ENCODE results near the gene HOXB9.
A peak's percentile ranks its signal among the peaks of the same experiment; 100 is the strongest.

HOXB9 gene

DNA sequence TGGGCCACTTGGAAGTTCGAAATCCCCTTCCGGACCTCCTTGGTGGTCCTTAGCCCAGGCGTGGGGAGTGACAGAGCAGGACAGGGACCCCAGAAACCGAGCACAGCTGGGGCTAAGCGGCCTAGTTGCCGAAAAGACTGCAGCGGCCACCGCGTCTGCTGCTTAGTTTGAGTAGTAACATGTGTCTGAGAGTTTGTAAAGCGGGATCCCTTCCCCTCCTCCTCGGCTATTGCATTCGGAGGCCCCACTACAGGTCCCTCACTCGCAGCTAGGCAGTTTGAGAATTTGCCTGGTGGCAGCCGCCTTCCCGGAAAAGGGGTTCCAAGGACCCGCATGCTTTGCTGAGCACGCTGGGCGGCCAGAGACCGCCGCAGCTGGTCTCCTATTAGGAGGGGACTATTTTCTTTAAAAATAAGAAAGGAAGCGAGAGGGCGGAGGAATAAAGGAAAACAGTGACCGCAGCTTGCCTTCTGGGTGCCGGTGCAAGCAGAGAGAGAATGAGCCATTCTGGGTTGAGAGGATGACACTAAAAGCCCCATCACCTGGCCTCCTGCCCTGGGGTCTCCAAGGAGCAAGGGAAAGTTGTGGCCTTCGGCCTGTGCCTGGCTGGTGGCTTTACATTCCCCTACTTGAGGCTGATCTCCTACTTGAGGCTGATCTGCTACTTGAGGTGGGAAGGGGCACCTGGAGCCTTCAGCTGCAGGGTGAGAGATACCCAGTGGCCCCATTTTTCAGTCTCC is 31.4 kb downstream of the HOXB9 start:
- no peak for DNase-seq

DNA sequence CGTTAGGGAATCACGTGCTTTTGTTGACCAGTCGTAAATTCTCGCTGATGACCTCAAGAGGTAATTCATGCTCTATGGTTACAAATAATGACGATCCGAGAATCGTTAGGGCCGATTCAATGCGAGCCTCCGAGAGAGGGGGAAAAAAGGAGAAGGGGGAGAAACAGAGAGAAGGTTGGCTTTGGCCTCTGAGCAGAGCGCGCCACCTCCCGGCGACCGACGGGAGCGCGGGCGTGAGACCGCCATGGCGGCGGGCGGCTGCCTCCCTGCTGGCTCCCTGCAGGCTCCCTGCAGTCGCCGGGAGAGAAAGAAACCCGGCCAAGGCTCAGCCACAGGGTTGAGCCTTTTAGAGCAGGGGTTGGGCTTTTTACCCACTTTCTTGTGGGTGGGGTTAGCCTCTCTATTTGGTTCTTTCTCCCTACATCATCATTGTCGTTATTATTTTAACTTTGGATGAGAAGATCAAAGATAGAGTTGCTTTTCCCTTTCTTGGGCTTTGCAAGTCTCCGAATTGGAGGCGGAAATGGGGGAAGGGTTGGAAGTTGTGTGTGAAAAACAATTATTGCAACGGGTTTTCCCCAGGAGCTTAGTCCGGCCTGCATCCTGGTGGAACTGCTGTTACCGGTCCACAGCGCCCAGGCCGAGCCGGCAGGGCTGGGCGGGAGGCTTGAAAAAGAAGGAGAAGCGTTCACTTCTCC is 32.2 kb downstream of the HOXB9 start:
- DNase-seq: peak; percentile 98

DNA sequence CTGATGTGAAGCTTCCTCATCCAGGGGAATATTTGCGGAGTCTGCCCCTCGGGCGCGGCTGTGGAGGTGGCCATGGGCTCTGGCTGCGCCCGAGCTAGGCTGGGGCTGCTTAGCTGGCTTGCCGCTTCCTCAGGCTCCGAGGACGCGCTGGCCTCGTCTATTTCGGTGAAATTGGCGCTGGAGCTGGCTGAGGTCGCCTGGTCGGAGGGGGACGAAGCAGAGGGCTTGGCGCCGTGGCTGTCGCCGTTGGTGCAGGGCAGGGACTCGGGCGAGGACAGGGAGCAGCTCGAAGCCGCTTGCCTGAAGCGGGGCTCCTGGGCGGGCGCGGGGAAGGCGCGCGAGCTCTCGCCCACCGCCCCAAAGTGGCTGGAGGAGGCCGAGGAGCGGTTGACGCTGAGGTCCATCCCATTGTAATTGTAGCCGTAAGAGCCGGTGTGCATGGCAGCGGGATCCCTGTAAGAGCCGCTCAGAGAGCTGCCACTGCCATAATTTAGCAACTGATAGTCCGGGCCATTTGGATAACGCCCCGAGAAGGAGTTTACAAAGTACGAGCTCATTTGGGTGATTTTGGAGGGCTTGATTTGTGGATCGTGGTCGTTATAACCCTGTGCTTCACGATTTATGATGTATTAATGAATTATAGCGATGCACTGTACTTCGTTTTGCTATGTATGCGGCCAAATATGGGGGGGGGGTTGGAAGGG is 32.9 kb downstream of the HOXB9 start, which contains the start of gene HOXB5:
Gene HOXB5, minus strand, starts transcription at position 654 of the 704 bp plus-strand sequence. Its CDS starts 97 bp downstream, at position 557.
- DNase-seq: peak; percentile 84

DNA sequence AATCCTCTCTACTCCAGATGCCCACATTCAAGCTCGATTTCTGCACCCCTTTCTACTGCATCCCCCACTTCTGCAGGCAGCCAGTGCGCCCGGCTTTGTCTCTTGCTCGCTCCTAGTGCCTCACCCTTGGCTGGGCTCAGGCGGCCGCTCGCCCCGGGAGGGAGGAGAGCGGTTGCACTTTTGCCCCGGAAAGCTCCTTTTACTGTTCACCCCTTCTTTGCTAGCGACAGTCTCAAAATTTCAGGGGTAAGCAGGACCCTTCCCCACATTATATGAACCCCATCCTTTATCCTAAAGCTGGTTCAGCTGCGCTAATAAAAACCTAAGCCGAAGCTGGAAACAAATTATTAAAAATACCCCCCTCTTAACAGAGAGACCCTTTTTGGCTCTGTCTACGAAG is 33.6 kb downstream of the HOXB9 start:
- no peak for DNase-seq

DNA sequence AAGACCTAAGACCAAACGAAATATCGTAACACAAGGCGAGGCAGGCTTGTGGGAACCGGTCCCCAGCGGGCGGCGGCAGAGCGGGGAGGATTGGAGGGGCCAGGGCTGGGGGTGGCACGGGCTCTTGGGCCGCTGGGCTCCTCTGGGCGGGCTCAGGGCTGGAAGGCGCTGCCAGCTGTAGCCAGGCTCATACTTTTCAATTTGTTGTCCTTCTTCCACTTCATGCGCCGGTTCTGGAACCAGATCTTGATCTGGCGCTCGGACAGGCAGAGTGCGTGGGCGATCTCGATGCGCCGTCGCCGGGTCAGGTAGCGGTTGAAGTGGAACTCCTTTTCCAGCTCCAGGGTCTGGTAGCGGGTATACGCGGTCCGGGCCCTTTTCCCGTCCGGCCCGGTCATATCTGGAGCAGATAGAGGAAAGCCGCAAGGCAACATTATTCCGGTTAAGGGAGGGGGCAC is 34.1 kb downstream of the HOXB9 start:
- no peak for DNase-seq

DNA sequence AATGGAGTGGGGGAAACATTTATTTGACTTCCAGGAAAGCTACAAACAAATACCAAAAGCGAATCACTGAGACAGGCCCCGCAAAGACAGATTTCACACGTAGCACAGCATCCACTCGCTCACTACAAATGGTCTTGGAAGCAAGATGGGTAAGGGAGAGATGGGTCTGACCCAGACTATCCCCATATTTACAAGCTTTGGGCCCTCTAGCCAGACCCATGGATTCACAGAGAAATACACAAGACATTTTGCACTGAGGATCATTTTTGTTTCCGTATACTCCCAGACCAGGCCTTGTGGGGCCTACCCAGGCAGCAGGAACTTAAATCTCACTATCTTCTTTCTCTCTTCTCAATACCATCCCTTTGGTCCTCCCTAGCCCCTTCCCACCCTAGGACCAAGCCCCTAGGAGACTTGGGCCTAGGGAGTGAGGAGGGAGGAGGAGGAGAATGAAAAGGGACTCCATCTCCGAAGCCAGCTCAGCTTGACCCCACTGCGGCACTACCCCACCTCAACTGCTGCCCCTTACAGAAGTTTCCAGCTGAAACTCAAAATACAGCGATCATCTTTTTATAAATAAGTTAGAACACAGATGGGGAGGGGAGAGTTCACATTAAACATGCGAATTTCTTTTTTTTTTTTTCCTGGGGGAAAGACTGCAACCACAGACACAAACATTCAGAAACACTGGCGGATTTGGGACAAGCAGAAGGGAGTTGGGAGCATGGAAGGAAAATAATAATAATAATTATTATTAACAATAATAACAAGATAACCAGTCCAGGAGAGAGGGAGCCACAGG is 34.7 kb downstream of the HOXB9 start:
- no peak for DNase-seq

DNA sequence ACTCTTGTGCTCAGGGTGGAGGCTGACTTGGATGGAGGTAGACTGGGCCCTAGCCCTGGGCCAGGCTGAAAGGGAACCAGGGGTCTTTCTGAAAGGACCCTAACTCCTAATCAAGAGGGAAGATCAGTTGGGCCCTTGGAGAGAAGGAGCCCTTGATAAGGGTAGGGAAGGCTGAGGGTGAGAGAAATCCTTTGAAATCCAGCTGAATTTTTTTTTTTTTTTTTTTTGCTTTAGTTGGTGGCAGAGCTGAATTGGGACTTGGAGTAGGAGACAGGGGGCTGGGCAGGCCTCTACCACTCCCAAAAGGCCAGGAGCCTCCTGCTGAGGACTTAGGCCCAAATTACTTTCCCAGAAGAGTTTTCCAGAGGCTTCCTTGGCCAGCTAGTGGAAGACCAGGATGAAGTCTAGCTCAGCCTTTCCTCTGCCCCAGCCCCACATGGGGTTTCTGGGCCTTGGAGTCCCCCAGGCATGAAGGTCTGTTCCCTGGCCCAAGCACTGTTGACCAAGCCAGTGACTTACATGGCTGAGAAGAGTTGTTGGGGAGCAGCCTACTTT is 35.5 kb downstream of the HOXB9 start:
- no peak for DNase-seq

DNA sequence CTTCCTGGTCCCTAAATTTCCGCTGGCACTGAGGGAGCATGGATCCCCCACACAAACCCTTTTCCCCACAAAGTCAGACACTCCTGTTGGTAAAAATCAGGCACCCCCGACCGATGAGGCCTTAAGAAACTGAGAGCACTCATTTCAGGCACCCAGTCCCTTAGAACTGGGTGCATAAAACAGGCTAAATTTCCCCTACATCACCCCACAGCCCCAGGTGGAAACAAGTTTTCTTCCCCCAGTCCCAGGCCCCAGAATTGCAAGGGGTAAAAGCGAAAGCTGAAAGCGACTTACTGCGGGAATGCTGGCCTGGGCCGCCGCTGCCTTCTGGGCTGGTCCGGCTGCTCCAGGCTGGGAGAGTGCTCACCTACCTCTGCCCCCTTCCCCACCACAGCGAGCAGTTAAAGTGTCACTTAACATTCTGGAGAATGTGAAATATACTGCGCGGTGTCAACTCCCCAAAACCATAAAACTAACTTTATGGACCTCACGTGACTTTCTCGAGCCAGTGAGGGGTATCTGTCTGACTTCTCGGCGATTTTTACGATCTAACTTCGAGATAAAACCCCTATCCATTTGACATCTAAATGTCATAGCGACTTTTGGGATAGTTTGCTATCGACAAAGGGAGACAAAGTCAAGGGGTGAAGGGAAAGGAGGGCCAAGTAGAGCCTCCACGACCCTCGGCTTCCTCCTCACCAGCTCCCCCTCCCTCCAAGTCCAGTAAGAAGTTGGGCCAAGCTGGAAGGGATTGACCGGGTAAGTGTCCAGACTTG is 36.1 kb downstream of the HOXB9 start, which contains the start of gene HOXB3:
Gene HOXB3, minus strand, starts transcription at position 411 of the 776 bp plus-strand sequence. CDS start 37,767 bp downstream, outside the sequence.
- DNase-seq: no peak

DNA sequence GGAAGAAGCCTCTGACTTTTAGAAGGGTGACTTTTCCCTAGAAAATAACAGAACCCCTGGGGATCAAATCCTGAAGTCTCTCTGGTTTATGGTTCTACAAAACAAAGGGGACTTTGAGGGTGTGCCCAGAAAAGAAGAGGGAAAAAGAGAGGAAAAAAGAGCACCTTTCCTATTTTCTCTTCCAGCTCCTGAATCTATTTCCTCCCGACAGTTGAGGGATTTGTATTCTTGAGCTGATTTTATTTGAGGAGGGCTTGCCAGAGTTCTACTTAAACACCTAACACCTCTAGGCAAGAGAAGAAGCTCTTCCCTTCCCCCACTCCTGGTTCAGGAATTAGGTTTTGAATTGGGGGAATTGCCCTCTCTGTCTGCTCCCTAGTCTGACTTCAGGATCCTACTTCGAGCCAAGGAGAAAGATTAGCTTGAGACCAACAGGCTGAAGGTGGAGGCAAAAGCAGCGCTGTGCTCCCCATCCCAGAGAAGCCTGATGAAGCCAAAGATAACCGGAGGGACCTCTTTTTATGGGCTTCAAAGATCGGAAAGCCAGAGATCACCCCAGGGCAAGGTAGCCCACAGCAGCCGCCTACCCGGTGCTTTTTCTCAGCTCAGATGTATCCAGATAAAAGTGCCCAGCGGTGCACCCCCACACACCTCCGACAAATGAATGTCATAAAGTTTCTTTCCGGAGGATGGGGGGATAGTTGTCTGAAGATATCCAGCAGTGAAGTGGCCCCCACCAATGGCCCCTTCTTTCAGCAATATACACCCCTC is 36.9 kb downstream of the HOXB9 start:
- DNase-seq: no peak

DNA sequence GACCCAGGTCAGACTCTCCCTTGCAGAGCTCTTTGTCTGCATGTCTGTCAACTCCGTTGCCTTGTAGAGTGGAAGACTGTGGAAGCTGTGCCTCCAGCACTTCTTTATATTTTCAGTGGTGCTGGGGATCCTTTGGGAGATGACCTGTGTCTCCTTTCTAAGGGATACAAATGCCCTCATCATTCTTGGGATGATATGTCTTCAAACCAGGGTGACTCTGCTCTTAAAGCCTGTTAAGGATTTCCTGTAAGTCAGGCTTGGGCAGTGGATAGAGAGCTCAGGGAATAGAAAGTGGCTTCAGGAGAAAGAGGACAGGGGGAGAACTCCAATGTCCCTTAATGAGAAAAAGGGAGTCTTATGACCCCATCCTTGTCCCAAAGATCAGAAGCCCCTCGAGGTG is 37.6 kb downstream of the HOXB9 start:
- DNase-seq: no peak

DNA sequence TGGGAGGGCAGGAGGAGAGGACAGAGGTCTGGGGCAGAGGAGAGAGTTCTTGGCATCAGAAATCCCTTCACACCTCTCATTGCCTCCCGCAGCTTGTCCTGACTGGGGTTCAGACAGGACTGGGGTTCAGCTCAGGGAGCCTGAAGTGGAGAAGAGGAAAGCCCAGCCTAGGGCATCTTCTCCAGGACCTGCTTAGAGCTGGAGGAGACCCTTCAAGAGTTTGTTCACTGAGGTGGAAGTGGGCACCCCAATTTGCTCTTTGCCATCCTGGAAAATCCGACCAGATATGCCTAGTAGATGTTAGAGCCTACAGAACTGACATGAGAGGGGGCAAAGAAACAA is 38.1 kb downstream of the HOXB9 start:
- DNase-seq: no peak

DNA sequence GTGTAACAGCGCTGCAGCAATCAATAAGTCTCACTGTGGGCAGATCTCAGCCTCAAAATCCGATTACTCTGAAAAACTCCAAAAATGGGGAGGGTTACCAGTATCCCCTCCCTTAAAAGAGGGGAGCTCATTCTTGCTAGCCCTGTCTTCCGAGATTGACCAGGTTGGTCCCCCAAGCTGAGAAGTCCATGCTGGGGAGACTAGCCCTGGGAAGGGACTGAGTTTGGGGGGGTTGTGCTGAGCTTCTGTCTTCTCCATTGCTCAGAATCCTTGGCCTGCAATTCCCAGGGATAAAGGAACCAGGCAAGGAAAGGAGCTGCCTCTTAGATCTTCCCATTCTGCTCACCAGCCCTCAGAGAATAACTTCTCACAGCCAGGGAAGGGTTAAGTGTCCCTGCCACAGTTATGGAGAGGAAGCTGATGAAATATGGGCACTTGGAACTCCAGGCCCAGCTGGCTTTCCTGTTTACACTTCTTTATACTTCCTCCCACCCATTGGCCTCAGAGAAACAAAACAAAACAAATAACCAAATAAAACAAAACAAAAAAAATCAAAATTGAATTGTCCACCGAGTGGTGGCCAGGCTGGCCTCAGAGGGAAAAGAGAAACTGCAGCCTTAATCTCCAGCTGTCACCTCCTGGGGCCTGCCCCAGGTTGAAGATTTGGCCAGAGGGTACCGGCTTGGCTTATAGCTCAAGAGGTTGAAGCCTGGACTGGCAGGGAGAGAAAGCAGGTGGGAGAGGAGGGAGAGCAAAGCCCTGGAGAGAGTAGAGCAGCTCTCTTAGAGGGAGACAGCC is 38.7 kb downstream of the HOXB9 start:
- DNase-seq: peak; percentile 96

DNA sequence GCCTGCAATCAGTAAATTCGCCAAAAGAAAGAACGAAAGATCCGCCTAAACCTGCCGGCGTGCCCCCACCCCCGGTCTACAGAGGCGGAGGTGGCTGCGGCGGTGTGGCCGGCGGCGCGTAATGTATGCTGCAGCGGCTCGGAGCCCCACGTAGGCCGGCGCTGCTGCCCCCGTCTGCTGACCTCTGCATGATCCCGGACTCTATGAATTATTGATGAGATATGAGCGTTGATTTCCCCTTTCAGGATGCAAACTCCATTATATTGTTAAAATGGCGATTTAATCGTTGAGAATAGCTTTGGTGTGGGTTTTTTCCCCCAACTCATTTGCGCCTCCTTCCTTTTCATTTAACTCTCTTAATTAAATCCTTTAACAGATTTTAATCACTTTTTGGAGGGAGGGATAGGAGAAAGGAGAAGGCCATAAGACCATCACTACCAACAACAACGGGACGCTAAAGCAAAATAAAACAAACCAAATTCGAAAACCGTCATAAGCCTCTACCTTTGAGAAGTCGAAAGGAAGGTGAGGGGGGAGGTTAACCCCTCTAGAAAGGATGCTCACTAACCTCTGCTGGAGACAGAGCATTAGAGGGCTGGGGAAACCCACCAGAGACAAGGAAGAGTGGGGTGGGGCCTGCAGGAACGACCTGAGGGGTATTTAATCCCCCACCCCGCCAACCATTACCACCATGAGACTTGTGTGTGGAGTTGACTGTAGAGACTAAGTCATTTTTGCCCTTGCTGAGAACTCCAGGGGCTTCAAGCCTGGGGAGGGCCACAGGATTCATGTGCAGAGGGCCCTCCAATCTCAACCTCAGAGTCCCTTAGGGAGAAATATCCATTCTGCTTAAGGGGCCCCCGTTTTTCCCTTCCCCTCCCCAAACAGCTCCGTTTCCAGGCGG is 39.6 kb downstream of the HOXB9 start:
- peak; percentile 70 for DNase-seq

DNA sequence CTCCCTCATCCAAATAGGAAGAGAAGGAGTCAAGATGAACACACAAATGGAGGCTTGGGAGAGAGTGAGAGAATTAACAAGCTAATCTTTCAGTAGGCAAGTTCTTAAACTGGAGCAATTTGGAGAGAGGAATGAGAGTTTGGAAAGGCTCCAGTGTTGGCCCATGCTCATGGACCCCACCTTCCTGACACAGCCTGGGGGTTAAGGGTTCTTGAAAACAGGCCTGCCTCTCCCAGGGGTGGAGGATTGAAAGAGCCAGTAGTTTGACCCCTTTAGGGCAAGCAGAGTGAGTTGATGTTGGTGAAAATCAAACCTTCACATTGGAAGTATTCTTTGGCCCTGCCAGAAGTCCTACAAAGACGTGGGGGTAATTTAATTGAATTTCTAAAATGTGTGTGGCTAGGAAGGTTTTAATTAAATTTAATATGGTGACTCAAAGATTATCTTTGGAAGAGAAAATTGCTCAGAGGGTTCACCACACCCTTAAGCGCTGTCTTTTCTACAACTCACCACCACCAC is 41.9 kb downstream of the HOXB9 start:
- DNase-seq: no peak

DNA sequence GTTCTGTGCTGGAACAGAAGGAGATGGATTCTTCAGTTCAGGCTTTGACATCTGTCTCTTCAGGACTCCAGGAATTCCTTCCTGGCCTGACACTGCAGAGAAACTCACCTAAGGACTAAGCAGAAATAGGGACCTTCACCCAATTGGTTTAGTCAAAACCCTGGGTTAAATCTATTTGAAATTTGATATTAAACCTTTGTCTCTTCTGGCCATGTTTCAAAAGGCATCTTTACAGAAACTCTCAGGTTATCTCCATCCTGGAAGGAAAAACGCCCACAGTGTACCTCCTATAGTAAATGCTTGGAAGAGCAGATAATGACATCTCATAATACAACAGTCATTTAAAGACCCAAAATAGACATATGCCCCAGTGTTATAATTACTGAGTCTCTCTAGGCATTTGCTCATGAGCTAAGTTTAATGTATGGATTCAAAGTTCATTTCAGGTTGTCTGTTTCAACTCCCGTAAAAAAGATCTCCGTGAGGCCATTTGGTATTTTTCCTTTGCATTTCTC is 42.4 kb downstream of the HOXB9 start:
- DNase-seq: no peak

DNA sequence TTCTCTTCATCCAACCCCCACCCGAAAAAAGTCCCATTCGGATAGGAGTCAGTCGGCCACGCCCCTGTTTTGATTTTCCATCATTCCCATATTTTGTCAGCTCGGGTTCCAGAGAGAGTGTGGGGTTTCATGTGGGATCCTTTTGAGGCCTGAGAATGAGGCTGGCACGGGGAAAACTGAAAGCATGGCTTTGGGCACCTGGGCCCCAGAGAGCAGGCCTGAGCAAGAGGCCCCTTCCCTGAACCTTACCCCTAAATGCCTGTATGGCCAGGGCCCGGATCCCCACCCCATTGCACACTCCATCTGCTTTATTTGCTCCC is 43.4 kb downstream of the HOXB9 start:
- DNase-seq: no peak

DNA sequence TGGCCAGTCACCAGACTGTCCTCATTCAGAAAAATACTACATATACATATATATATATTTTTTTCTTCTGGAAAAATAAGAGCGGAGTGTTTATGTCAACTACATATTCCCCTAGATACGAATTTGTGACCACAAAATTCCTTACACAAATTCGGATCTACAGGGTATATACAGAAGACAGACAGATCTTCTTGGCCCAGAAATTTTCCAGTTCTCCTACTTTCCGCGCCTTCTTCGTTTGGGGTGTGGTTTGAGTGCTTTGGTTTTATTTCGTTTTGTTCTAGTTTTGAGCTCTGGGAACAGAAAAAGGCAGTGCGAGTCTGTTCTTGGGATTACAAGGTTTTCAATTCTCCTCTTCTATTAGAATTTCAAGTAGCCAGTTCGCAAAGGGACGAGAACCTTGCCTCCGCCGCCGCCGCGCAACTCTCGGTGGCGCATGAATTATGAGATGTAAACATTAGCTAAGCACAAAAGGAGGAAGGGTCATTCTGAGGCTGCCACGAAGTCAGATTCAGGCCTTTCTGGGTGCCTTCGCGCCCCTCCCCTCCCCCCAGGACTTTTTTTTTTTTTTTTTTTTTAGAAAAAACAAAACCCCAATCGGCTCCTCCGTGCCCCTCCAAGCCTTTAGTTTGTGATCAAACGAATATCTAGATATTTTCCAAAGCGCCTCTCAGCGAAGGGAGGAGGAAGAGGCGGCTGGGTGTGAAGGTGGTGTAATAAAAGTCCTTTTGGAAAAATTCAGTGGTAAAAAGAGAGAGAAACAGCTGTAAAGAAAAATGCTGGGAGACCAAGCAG is 46.2 kb downstream of the HOXB9 start:
- DNase-seq: peak; percentile 56

DNA sequence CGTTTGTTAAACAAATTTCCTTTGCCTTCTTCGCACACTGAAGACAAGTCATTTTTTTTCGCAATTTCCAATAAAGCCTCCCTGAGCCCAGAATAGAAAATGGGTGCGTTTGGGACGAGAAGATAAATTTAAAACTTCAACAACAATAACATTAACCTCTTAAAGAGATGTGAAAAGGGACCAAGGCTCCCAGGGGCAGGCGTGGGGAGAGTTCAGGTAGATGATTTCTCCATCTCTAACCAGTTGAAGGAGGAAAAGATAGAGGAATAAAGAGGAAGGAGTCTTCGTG is 46.7 kb downstream of the HOXB9 start:
- DNase-seq: no peak

All from NCI-H1092 (cell line).